Vagina (tissue), 2 donors: ENCODE measurements around the gene VILL.

ENCODE experiments used
- POLR2A ChIP-seq, 2 donors: fragments of 450-650 bp; IDR thresholded peaks; one replicate each; pipeline ENCODE4 v1.6.1; 2017; ENCODE audit warnings: antibody characterized with exemption in 2 of 2, mild to moderate bottlenecking in 2 of 2, moderate library complexity in 2 of 2
- POLR2AphosphoS5 ChIP-seq, 2 donors: sonication (generic); formaldehyde crosslinking; IDR thresholded peaks; one replicate each; pipeline ENCODE4 v1.9.0; 2017; ENCODE audit warnings: antibody characterized with exemption in 2 of 2, mild to moderate bottlenecking in 2 of 2, low read depth in 1 of 2; ENCODE audit not compliant: insufficient read depth in 1 of 2
- TF ChIP-seq, protein P1 (sequence below), 3 experiments: fragments of 450-650 bp in 2 of 3; fragments of 200-600 bp in 1 of 3; sonication (generic) in 1 of 3; IDR thresholded peaks; one replicate each; pipeline ENCODE4 v1.5.1; 2017 to 2019; ENCODE audit warnings: antibody characterized with exemption in 3 of 3, mild to moderate bottlenecking in 2 of 3, moderate library complexity in 2 of 3

DNA sequence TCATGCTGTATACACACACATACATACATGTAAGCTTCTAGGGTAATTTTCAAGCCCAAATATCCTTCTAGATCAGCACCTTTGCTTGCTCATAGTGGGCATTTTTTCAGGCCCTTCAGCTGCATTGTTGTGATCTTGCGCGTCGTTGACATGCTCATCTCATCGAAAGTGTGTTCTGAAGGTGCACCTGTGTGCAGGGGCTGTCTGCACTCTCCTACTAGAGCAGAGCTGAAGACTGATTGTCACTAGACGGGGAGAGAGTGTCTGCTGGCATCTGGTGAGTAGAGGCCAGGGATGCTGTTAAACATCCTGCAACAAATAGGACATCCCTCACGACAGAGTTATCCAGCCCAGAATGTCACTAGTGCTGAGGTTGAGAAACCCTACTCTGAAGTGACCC lies 35.7 kb upstream of the VILL start:
- TF ChIP-seq, protein P1, sequence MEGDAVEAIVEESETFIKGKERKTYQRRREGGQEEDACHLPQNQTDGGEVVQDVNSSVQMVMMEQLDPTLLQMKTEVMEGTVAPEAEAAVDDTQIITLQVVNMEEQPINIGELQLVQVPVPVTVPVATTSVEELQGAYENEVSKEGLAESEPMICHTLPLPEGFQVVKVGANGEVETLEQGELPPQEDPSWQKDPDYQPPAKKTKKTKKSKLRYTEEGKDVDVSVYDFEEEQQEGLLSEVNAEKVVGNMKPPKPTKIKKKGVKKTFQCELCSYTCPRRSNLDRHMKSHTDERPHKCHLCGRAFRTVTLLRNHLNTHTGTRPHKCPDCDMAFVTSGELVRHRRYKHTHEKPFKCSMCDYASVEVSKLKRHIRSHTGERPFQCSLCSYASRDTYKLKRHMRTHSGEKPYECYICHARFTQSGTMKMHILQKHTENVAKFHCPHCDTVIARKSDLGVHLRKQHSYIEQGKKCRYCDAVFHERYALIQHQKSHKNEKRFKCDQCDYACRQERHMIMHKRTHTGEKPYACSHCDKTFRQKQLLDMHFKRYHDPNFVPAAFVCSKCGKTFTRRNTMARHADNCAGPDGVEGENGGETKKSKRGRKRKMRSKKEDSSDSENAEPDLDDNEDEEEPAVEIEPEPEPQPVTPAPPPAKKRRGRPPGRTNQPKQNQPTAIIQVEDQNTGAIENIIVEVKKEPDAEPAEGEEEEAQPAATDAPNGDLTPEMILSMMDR (IDR thresholded peaks at IDR 0.05) = no peak
- TF ChIP-seq POLR2AphosphoS5 (IDR thresholded peaks at IDR 0.05; ENCODE audit: insufficient read depth in 1 of 2, low read depth in 1 of 2) (no peak), POLR2A (IDR thresholded peaks at IDR 0.05) (no peak)
